Body of pancreas (tissue), 4 donors: Measurements from ENCODE around the gene AUTS2.

Experiments
- CTCF ChIP-seq, 7 experiments: fragments of 450-650 bp in 4 of 7; fragments of 200-600 bp in 3 of 7; sonication (generic) in 3 of 7; IDR thresholded peaks; one replicate each; pipeline ENCODE4 v1.5.1; 2016 to 2019; ENCODE audit warnings: antibody characterized with exemption in 7 of 7
- POLR2A ChIP-seq, 3 donors: fragments of 450-650 bp; IDR thresholded peaks; one replicate each; pipeline ENCODE4 v1.6.1; 2016; ENCODE audit warnings: antibody characterized with exemption in 3 of 3, mild to moderate bottlenecking in 2 of 3

GRCh38 chr7:70037171-70037933, 439.1 kb downstream of the AUTS2 start:
- no peak for TF ChIP-seq POLR2A (IDR thresholded peaks at IDR 0.05)
- no peak for TF ChIP-seq CTCF (IDR thresholded peaks at IDR 0.05)
